Cardiac fibroblast (primary cell): Measurements from ENCODE around the gene DIP2B.

ENCODE experiments used
- DNase-seq, 2 donors: peaks; one replicate each; pipeline versions ENCODE4 v3.0.0 to v3.0.0-alpha.2; 2010; ENCODE audit warnings: low read depth in 2 of 2
- H3K4me3 ChIP-seq, 2 donors: replicated peaks in 1 of 2; 1 replicate in 1 of 2; 2 replicates in 1 of 2; pipeline ENCODE4 v1.5.1; 2011; ENCODE audit warnings: low read depth in 2 of 2, low read length in 2 of 2, mild to moderate bottlenecking in 2 of 2, moderate library complexity in 1 of 2
- CTCF ChIP-seq: IDR thresholded peaks from one replicate; pipeline ENCODE4 v1.5.1; 2011; ENCODE audit warnings: low read depth, mild to moderate bottlenecking, low read length, inconsistent platforms

DIP2B gene

DNA sequence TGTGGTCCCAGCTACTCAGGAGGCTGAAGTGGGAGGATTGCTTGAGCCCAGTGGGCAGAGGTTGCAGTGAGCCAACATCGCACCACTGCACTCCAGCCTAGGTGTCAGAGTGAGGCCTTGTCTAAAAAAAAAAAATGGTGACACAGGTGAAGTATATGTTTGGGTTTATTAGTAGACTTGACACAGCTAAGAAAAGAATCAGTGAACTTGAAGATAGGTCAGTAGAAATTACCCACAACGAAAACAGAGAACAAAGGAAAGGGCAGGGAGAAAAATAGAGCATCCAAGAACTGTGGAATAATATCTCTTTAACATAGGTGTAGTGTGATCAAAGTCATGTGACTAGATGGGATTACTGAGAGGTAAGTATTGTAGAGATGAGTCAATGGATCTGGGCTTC lies 282.8 kb downstream of the DIP2B start:
- H3K4me3 ChIP-seq: no peak overlapping the region
- no peak for TF ChIP-seq CTCF
- no peak for DNase-seq

DNA sequence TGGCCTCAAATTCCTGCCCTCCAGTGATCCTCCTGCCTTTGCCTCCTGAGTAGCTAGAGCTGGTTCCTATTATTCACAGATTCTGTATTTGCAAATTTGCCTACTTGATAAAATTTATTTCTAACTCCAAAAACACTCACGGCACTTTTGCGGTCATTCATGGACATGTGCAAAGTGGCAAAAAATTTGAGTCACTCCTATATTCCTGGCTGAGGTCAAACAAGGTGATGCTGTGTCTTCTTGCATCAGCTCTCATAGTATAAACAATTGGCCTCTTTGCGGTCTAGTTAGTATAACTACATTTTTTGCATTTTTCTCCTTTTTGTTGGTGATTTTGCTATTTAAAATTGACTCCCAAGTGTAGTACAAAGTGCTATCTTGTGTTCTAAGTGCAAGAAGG lies 283.8 kb downstream of the DIP2B start:
- DNase-seq: peak; percentile 36 to 94
- no peak overlapping the region for H3K4me3 ChIP-seq
- TF ChIP-seq CTCF: no peak

GRCh38 chr12:50790081-50790480 lies 285.3 kb downstream of the DIP2B start:
- no peak for TF ChIP-seq CTCF
- no peak overlapping the region for H3K4me3 ChIP-seq
- peak in 1 of 2 donors; percentile 12 for DNase-seq
